GM12891 (cell line): ENCODE data around the gene TMEM125.

Experiments
- POLR2A ChIP-seq: IDR thresholded peaks from 2 replicates; pipeline ENCODE4 v1.6.1; 2011; ENCODE audit warnings: low read depth, low read length, control low read depth
- POLR2AphosphoS5 ChIP-seq: IDR thresholded peaks from 2 replicates; pipeline ENCODE4 v1.6.1; 2011; ENCODE audit warnings: low read depth, low read length, control low read depth
- SPI1 ChIP-seq: IDR thresholded peaks from 2 replicates; pipeline ENCODE4 v1.6.1; 2011; ENCODE audit warnings: low read depth, low read length, control low read depth
- TAF1 ChIP-seq: IDR thresholded peaks from 2 replicates; pipeline ENCODE4 v1.6.1; 2011; ENCODE audit warnings: low read depth, low read length, control low read depth

DNA sequence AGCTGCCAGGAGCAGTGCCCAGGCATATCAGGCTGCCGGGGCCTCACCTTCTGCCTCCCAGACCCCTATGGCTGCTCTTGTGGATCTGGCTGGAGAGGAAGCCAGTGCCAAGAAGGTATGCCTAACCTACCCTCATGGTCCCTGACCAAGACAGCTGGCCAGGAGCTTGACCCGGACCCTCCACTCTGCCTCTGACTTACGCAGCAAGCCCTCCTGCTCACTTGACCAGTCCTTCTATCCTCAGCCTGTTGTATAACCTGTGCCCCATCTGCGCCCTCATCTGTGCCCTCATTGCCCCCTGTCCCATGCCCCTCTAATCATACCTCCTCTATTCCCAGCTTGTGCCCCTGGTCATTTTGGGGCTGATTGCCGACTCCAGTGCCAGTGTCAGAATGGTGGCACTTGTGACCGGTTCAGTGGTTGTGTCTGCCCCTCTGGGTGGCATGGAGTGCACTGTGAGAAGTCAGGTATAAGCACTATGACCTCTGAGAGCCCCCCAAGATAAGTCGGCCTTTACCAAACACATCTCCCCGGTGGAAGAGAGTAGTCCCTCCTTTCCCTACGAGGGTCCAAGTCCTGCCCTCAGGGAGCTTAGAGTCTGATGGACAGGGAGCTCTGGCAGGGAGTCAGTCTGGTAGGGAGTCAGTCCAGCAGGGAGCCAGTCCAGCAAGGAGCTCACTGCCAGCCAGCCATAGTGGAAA lies 37.8 kb downstream of the TMEM125 start:
- TF ChIP-seq POLR2A: no peak
- TF ChIP-seq POLR2AphosphoS5: no peak
- TF ChIP-seq TAF1: no peak
- no peak for TF ChIP-seq SPI1
